A673 (cell line): ENCODE data around the gene IFI16. TPM values are rescaled to one million over a fixed set of nuclear protein-coding genes. Genes with fewer than 3 reads are reported as not detected.
A peak's percentile ranks its signal among the peaks of the same experiment; 100 is the strongest.
"Not testable (repeated sequence)": the region's sequence is repeated elsewhere in the genome, so short reads cannot be mapped to it uniquely, and the experiment has no call there.

ENCODE experiments used
- BruUV-seq: library from RNA; stranded (reverse); fragments of 400-500 nt; replicated peaks from 2 replicates; lab custom pipeline; 2021; lab: Mats Ljungman, UMichigan
- CTCF ChIA-PET: fragments of 300-600 bp; sonication (Branson Sonifier 250); formaldehyde crosslinking; loops from one replicate; lab custom pipeline; 2022; ENCODE audit warnings: antibody characterized with exemption; lab: Charles Lee
- POLR2A ChIA-PET: fragments of 300-600 bp; sonication (Branson Sonifier 250); formaldehyde crosslinking; loops from one replicate; lab custom pipeline; 2022; ENCODE audit warnings: antibody characterized with exemption; ENCODE audit not compliant: low non-redundant PET; lab: Charles Lee
- DNase-seq: peaks from one replicate; pipeline ENCODE4 v3.0.0-alpha.2; 2015; ENCODE audit warnings: low spot score
- H3K27ac ChIP-seq: fragments of 200-600 bp; sonication (generic); 2 replicates; pipeline ENCODE4 v1.5.1; 2016; ENCODE audit warnings: mixed run types, low read depth, mild to moderate bottlenecking, mixed read lengths, antibody characterized with exemption, low read length; ENCODE audit not compliant: poor library complexity, severe bottlenecking
- H3K27me3 ChIP-seq: fragments of 200-600 bp; sonication (generic); replicated peaks from 2 replicates; pipeline ENCODE4 v1.6.1; 2017; ENCODE audit warnings: mixed run types, low read depth, mild to moderate bottlenecking, mixed read lengths, antibody characterized with exemption, low read length; ENCODE audit not compliant: insufficient read depth, poor library complexity
- H3K36me3 ChIP-seq: fragments of 200-600 bp; sonication (generic); 2 replicates; pipeline ENCODE4 v1.6.1; 2016; ENCODE audit warnings: mixed run types, mild to moderate bottlenecking, mixed read lengths, antibody characterized with exemption, low read length; ENCODE audit not compliant: insufficient read depth, poor library complexity, severe bottlenecking
- H3K4me1 ChIP-seq: fragments of 200-600 bp; sonication (generic); 2 replicates; pipeline ENCODE4 v1.6.1; 2017; ENCODE audit warnings: mixed run types, mild to moderate bottlenecking, mixed read lengths, antibody characterized with exemption, low read length; ENCODE audit not compliant: insufficient read depth, poor library complexity, severe bottlenecking
- H3K4me3 ChIP-seq: fragments of 200-600 bp; sonication (generic); 2 replicates; pipeline ENCODE4 v1.5.1; 2016; ENCODE audit warnings: low read depth, mixed run types, mild to moderate bottlenecking, mixed read lengths, low read length; ENCODE audit not compliant: poor library complexity, severe bottlenecking
- H3K9me3 ChIP-seq: fragments of 200-600 bp; sonication (generic); 2 replicates; pipeline ENCODE4 v1.6.1; 2016; ENCODE audit warnings: mixed run types, low read depth, mild to moderate bottlenecking, mixed read lengths, antibody characterized with exemption, low read length; ENCODE audit not compliant: poor library complexity, severe bottlenecking
- EZH2 ChIP-seq: fragments of 200-600 bp; sonication (generic); IDR thresholded peaks from 2 replicates; pipeline ENCODE4 v1.6.1; 2017; ENCODE audit warnings: borderline replicate concordance, low read depth, mild to moderate bottlenecking, mixed read lengths, antibody characterized with exemption, low read length; ENCODE audit not compliant: poor library complexity, severe bottlenecking
- intact Hi-C: fragments of 100-400 bp; cut with micrococcal nuclease; formaldehyde crosslinking; loops from one replicate; pipeline ENCODE4 v1.10.0; 2022; ENCODE audit not compliant: unreplicated experiment
- total RNA-seq: library from RNA; stranded (reverse); gene quantifications from 2 replicates; pipeline ENCODE4 v1.2.3, GENCODE V29; 2021
- TF ChIP-seq, protein P1 (sequence below): fragments of 300-800, 200-600 bp; sonication (generic); conservative IDR thresholded peaks from 2 replicates; pipeline ENCODE4 v1.5.1; 2017; ENCODE audit warnings: low read depth, mild to moderate bottlenecking, antibody characterized with exemption, low read length, moderate library complexity, mixed read lengths

Gene IFI16
- total RNA-seq, 1 experiment from 2014 or later, result 87.4 TPM

DNA sequence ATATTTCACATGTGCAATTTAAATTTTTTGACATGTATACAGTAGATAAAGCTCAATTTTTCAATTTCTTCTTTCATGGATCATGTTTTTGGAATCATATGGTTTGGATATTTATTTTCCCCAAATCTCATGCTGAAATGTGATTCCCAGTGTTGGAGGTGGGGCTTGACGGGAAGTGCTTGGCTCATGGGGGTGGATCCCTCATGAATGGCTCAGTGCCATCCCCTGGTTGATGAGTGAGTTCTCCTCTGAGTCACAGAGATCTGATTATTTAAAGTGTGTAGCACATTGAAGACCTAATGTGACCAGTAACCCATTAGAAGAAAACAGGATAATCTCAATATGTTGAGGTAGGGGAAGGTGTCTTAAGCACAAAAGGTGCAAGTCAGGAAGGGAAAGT, 9.1 kb upstream of the IFI16 start:
- TF ChIP-seq, protein P1, sequence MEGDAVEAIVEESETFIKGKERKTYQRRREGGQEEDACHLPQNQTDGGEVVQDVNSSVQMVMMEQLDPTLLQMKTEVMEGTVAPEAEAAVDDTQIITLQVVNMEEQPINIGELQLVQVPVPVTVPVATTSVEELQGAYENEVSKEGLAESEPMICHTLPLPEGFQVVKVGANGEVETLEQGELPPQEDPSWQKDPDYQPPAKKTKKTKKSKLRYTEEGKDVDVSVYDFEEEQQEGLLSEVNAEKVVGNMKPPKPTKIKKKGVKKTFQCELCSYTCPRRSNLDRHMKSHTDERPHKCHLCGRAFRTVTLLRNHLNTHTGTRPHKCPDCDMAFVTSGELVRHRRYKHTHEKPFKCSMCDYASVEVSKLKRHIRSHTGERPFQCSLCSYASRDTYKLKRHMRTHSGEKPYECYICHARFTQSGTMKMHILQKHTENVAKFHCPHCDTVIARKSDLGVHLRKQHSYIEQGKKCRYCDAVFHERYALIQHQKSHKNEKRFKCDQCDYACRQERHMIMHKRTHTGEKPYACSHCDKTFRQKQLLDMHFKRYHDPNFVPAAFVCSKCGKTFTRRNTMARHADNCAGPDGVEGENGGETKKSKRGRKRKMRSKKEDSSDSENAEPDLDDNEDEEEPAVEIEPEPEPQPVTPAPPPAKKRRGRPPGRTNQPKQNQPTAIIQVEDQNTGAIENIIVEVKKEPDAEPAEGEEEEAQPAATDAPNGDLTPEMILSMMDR, result no peak
- TF ChIP-seq EZH2, result no peak
- ChIA-PET CTCF (no interaction called here), POLR2A (no interaction called here)
- H3K36me3 ChIP-seq, result no peaks in the 10 kb centered on the region
- no peaks in the 10 kb centered on the region for H3K9me3 ChIP-seq
- H3K27me3 ChIP-seq, result no peaks in the 10 kb centered on the region
- intact Hi-C loops, result loop anchor here (5.0 to 10.0 kb wide), 3 partner anchors 72 to 1036 kb away; partner anchors contain the start of gene CD1D
- H3K4me1 ChIP-seq, result peaks cover 29% of the 10 kb centered on the region
- H3K27ac ChIP-seq, result peak overlapping the region; percentile 73
- no TSS peak for BruUV-seq
- peak; percentile 90 for DNase-seq
- peak overlapping the region; percentile 56 for H3K4me3 ChIP-seq

DNA sequence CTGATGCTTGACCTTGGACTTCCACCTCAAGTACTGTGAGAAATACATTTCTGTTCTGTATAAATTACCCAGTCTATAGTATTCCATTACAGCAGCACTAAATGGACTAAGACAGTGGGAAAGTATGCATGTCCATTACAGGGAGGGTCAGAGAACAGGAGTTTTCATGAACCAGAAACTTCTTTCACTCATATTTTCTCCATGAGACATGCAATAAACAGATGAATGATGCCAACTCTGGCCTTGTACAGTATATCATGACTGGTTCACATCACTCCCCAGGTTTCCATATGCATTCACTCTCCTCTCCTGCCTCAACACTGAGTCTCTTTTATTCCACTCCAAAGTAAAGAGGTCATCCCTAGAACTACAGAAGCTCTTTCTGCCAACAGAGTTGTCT, 4.5 kb upstream of the IFI16 start:
- ChIA-PET POLR2A (no interaction called here), CTCF (no interaction called here)
- intact Hi-C loops, result loop anchor here (10.0 kb wide), 2 partner anchors 820 to 1040 kb away; partner anchors contain the start of gene CD1D
- H3K27me3 ChIP-seq, result no peaks in the 10 kb centered on the region
- no peak overlapping the region for H3K4me3 ChIP-seq
- BruUV-seq, result no TSS peak
- DNase-seq, result no peak
- H3K36me3 ChIP-seq, result no peaks in the 10 kb centered on the region
- H3K4me1 ChIP-seq, result peaks cover 32% of the 10 kb centered on the region
- no peak overlapping the region for H3K27ac ChIP-seq
- TF ChIP-seq EZH2, result no peak
- TF ChIP-seq, protein P1, result no peak
- H3K9me3 ChIP-seq, result no peaks in the 10 kb centered on the region

GRCh38 chr1:159005676-159006075, 4.0 kb upstream of the IFI16 start:
- H3K27ac ChIP-seq, result no peak overlapping the region
- intact Hi-C loops, result loop anchor here (10.0 kb wide), 2 partner anchors 821 to 1041 kb away; partner anchors contain the start of gene CD1D

GRCh38 chr1:159006210-159006807, 3.4 kb upstream of the IFI16 start:
- H3K36me3 ChIP-seq, H3K9me3 ChIP-seq, H3K4me3 ChIP-seq, BruUV-seq, POLR2A ChIA-PET, H3K27ac ChIP-seq, CTCF ChIA-PET, DNase-seq, H3K27me3 ChIP-seq: not testable (repeated sequence)
- intact Hi-C loops, result loop anchor here (10.0 kb wide), 2 partner anchors 822 to 1042 kb away; partner anchors contain the start of gene CD1D
- peaks cover 21% of the 10 kb centered on the region for H3K4me1 ChIP-seq

More at GRCh38 chr1:159005676-159006075, 4.0 kb upstream of the IFI16 start:
- DNase-seq, result peak; percentile 35
- H3K4me1 ChIP-seq, result peaks cover 27% of the 10 kb centered on the region
- TF ChIP-seq, protein P1, result no peak
- no peak for TF ChIP-seq EZH2
- no TSS peak for BruUV-seq
- ChIA-PET CTCF (no interaction called here), POLR2A (no interaction called here)
- H3K4me3 ChIP-seq, result no peak overlapping the region
- H3K9me3 ChIP-seq, result no peaks in the 10 kb centered on the region
- no peaks in the 10 kb centered on the region for H3K27me3 ChIP-seq
- H3K36me3 ChIP-seq, result no peaks in the 10 kb centered on the region
